HG03520 (cell line): ENCODE measurements around the gene UGT1A10.

Experiments
- ATAC-seq: cut with Tn5 transposase; IDR thresholded peaks from one replicate; pipeline ENCODE4 v1.9.1; 2021; ENCODE audit warnings: mild to moderate bottlenecking, moderate library complexity; ENCODE audit not compliant: unreplicated experiment

The UGT1A10 gene

DNA sequence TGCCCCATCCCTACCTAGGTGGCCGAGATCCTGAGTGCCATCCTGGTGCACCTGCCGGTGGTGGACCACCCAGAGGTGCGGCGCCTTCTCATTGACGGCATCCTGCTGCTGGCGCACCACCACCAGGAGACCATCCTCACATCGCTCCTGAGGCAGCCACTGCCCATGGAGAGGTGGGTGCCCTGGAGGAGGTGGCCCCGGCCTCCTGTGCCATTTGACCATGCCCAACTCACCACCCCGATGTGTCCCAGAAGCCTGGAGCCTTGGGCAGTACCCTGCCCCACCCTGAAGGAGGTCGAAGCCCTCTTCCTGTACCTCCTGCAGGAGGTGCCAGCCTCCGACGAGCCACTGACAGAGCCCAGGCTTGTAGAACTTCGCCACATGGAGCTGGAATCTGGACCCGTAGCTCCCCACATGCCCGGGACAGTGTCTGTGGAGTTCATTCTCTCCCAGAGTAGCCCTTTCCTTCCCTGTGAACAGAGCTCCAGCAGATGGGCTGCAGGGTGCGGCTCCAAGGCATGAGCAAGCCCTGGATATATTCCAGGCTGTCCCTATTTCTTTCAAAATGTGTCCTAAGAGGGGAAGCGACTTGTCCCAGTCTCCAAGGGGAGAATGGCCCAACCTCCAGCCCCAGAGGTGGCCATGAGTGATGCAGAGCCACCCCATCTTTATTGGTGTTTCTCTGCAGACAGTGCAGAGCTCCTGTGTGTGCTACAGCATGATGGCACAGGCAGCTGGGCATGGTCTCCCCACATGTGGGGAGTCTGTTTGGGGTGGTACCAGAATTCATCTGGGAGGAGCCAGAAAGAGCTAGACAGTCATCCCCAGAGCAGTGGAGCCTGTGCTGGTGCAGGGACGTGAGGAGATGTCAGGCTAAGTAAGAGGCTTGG lies 183.9 kb downstream of the UGT1A10 start:
- no peak for ATAC-seq

DNA sequence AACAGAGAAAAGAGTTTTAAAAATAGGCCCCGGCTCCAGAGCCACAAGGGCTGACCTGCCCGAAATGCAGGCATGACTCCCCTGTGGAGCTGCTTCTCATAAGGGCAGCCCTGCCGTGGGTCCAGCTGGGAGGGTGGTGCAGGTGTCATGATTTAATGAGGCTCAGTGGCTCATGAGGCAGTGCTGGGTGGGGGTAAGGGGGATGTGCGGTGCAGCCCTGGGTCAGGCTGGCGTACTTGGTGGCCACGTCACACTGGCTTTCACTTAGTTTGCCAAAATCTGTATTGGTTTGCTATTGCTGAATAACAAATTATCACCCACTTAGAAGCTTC lies 184.5 kb downstream of the UGT1A10 start:
- ATAC-seq: no peak

DNA sequence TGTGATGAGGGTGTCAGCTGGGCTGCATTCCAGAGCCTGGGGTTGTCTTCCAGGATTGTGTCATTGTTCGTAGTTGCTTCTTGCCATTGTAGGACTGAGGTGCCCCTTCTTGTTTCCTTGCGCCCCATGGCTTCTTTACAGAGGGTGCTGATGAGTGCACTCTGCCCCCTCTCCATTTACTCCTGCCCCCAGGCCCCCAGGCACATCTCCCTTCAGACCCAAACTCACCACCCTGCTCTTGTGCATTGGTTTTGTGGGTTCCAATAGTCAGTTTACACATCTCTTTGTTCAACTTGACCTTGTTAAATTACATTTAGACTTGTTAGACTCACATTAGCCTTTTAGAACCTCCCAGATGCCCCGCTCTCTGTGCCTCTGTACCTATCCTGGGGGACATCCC lies 184.9 kb downstream of the UGT1A10 start:
- ATAC-seq: no peak

DNA sequence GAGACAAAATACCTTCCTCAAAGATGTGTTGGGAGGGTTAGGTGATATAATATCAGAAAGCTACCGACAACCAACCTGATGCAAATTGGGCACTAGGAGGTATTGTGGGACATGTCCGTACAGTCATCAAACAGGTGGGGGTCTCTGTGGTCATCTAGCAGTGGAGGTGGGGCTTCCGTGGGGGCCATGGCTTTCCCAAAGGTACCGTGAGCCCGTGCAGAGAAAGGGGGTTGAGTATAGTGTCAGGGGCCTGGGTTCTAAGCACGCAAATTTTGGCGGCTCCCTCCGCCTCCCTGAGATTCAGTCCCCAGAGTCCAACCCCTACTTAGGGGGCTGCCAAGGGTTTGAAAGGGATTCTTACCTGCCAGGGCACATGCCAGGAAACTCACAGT lies 185.5 kb downstream of the UGT1A10 start:
- no peak for ATAC-seq

DNA sequence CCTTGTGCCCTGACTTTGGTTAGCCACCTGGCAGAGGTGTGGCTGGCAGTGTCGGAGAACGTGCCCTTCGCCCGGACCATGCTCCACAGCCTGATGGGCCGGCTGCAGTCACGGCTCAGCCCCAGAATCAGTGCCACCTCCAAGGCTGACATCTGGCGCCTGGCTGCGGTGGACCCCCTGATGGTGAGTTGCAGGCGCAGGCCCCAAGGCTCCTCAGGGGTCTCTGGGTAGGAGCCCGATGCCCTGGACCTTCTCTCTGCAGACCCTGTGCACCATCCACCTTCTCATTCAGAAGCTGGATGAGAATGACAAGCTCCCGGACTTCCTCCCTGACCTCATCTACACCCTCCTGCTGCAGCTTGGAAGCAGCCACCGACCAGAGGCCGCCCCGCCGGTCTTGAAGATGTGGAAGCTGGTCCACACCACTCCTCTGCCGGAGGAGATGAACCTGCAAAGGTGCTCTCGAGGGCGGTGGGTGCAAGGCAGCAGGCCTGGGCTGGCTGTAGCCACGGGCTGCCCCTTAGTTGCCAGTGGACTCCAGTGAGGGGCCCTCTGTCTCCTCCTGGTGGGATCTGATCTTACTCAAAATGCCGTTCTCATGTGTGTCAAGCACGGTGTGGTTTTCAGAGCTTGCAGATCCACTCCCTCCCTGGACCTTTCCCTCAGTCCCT lies 186.0 kb downstream of the UGT1A10 start:
- ATAC-seq: no peak
